IMR-90 (cell line): ENCODE data around the gene UNC93A. TPM values are rescaled to one million over a fixed set of nuclear protein-coding genes. Genes with fewer than 3 reads are reported as not detected.

ENCODE experiments used
- ATAC-seq: fragments of 200-7000 bp; cut with Tn5 transposase; 2 replicates; pipeline ENCODE4 v1.9.1; 2020; ENCODE audit warnings: low read depth, mild to moderate bottlenecking, moderate library complexity
- BruUV-seq: library from RNA; stranded (reverse); fragments of 400-500 nt; replicated peaks from 2 replicates; lab custom pipeline; 2021; lab: Mats Ljungman, UMichigan
- CTCF ChIA-PET: fragments of 300-600 bp; formaldehyde crosslinking; extraction: SDS; loops from one replicate; lab custom pipeline; 2021; ENCODE audit warnings: antibody characterized with exemption; lab: Yijun Ruan, JAX
- POLR2A ChIA-PET: fragments of 300-600 bp; sonication (Branson Sonifier 250); formaldehyde crosslinking; loops from one replicate; lab custom pipeline; 2022; ENCODE audit warnings: antibody characterized with exemption; ENCODE audit not compliant: unreplicated experiment; lab: Charles Lee
- DNase-seq: peaks from one replicate; pipeline ENCODE4 v3.0.0; 2013
- H2AFZ ChIP-seq: replicated peaks from 2 replicates; pipeline ENCODE3; 2013; ENCODE audit warnings: low read length, mild to moderate bottlenecking; ENCODE audit not compliant: poor library complexity
- H2AK5ac ChIP-seq: 2 replicates; pipeline ENCODE4 v1.6.1; 2013; ENCODE audit warnings: low read depth, low read length, inconsistent platforms
- H2AK9ac ChIP-seq: replicated peaks from 2 replicates; pipeline ENCODE3; 2013; ENCODE audit warnings: mild to moderate bottlenecking, low read depth, low read length, moderate library complexity; ENCODE audit not compliant: poor library complexity
- H2BK120ac ChIP-seq: 2 replicates; pipeline ENCODE4 v1.6.1; 2013; ENCODE audit warnings: low read depth, low read length, inconsistent platforms
- H2BK15ac ChIP-seq: 3 replicates; pipeline ENCODE4 v1.6.1; 2013; ENCODE audit warnings: low read depth, low read length, inconsistent platforms
- H2BK20ac ChIP-seq: 2 replicates; pipeline ENCODE4 v1.6.1; 2013; ENCODE audit warnings: low read depth, mild to moderate bottlenecking, inconsistent platforms, low read length, moderate library complexity
- H2BK5ac ChIP-seq: 2 replicates; pipeline ENCODE4 v1.6.1; 2013; ENCODE audit warnings: mild to moderate bottlenecking, low read depth, low read length, inconsistent platforms; ENCODE audit not compliant: poor library complexity, severe bottlenecking
- H3K14ac ChIP-seq: replicated peaks from 2 replicates; pipeline ENCODE4 v1.6.1; 2013; ENCODE audit warnings: low read depth, low read length, inconsistent platforms
- H3K18ac ChIP-seq: 2 replicates; pipeline ENCODE4 v1.6.1; 2013; ENCODE audit warnings: low read depth, low read length, control low read depth
- H3K23ac ChIP-seq: 2 replicates; pipeline ENCODE4 v1.6.1; 2013; ENCODE audit warnings: low read depth, low read length, inconsistent platforms
- H3K27ac ChIP-seq: 2 replicates; pipeline ENCODE4 v1.5.1; 2013; ENCODE audit warnings: mild to moderate bottlenecking, control low read depth, low read length; ENCODE audit not compliant: insufficient read depth
- H3K27me3 ChIP-seq: 2 replicates; pipeline ENCODE4 v1.6.1; 2013; ENCODE audit warnings: low read length; ENCODE audit not compliant: control insufficient read depth, insufficient read depth
- H3K36me3 ChIP-seq: 2 replicates; pipeline ENCODE4 v1.6.1; 2013; ENCODE audit warnings: low read length, mixed read lengths; ENCODE audit not compliant: control insufficient read depth, insufficient read depth
- H3K4ac ChIP-seq: 2 replicates; pipeline ENCODE4 v1.6.1; 2013; ENCODE audit warnings: low read depth, low read length, inconsistent platforms
- H3K4me1 ChIP-seq: 2 replicates; pipeline ENCODE4 v1.6.1; 2013; ENCODE audit warnings: low read length, mixed read lengths; ENCODE audit not compliant: control insufficient read depth, insufficient read depth
- H3K4me2 ChIP-seq: 2 replicates; pipeline ENCODE4 v1.6.1; 2013; ENCODE audit warnings: low read depth, mild to moderate bottlenecking, control low read depth, low read length, moderate library complexity
- H3K4me3 ChIP-seq: 2 replicates; pipeline ENCODE4 v1.5.1; 2013; ENCODE audit warnings: low read depth, mild to moderate bottlenecking, control low read depth, low read length, moderate library complexity; ENCODE audit not compliant: insufficient read depth
- H3K56ac ChIP-seq: 2 replicates; pipeline ENCODE4 v1.6.1; 2013; ENCODE audit warnings: low read length, inconsistent platforms; ENCODE audit not compliant: insufficient read depth; ENCODE audit errors: extremely low read depth
- H3K79me1 ChIP-seq, 2 experiments: 2 replicates each; pipeline ENCODE4 v1.6.1; 2013; ENCODE audit warnings: low read length in 2 of 2, inconsistent platforms in 1 of 2, low read depth in 1 of 2
- H3K9ac ChIP-seq: 2 replicates; pipeline ENCODE4 v1.6.1; 2013; ENCODE audit warnings: low read depth, low read length, control low read depth
- H3K9me1 ChIP-seq: 2 replicates; pipeline ENCODE4 v1.6.1; 2013; ENCODE audit warnings: low read length, inconsistent platforms; ENCODE audit not compliant: insufficient read depth
- H3K9me3 ChIP-seq: 2 replicates; pipeline ENCODE4 v1.6.1; 2013; ENCODE audit warnings: low read length; ENCODE audit not compliant: control insufficient read depth, insufficient read depth
- H4K20me1 ChIP-seq: 2 replicates; pipeline ENCODE4 v1.6.1; 2013; ENCODE audit warnings: low read length, inconsistent platforms; ENCODE audit not compliant: insufficient read depth
- H4K5ac ChIP-seq: 2 replicates; pipeline ENCODE4 v1.6.1; 2013; ENCODE audit warnings: mild to moderate bottlenecking, low read depth, low read length, control low read depth
- H4K8ac ChIP-seq, 2 experiments: 2 replicates each; pipeline ENCODE4 v1.6.1; 2013; ENCODE audit warnings: low read depth in 2 of 2, low read length in 2 of 2, control low read depth in 1 of 2, inconsistent platforms in 1 of 2
- H4K91ac ChIP-seq: 2 replicates; pipeline ENCODE4 v1.6.1; 2013; ENCODE audit warnings: low read depth, low read length, inconsistent platforms; ENCODE audit not compliant: insufficient read depth
- BHLHE40 ChIP-seq: fragments of 150-350 bp; IDR thresholded peaks from 2 replicates; pipeline ENCODE4 v1.6.1; 2016; ENCODE audit warnings: mild to moderate bottlenecking, low read depth, low read length
- CEBPB ChIP-seq: IDR thresholded peaks from 2 replicates; pipeline ENCODE4 v1.6.1; 2012; ENCODE audit warnings: low read depth, low read length, improper control_type of control experiment
- FOS ChIP-seq: fragments of 150-350 bp; IDR thresholded peaks from 2 replicates; pipeline ENCODE4 v1.6.1; 2016; ENCODE audit warnings: low read depth, low read length
- MAFK ChIP-seq: IDR thresholded peaks from 2 replicates; pipeline ENCODE4 v1.6.1; 2012; ENCODE audit warnings: low read depth, low read length, improper control_type of control experiment
- MAZ ChIP-seq: IDR thresholded peaks from 2 replicates; pipeline ENCODE4 v1.6.1; 2012; ENCODE audit warnings: low read depth, mild to moderate bottlenecking, low read length, improper control_type of control experiment, moderate library complexity, borderline replicate concordance
- MXI1 ChIP-seq: IDR thresholded peaks from 2 replicates; pipeline ENCODE4 v1.6.1; 2012; ENCODE audit warnings: low read depth, mild to moderate bottlenecking, low read length, moderate library complexity, borderline replicate concordance
- NFE2L2 ChIP-seq: fragments of 150-350 bp; IDR thresholded peaks from 2 replicates; pipeline ENCODE4 v1.6.1; 2016; ENCODE audit warnings: low read depth, mild to moderate bottlenecking, low read length
- POLR2A ChIP-seq: IDR thresholded peaks from 2 replicates; pipeline ENCODE4 v1.6.1; 2012; ENCODE audit warnings: mild to moderate bottlenecking, low read depth, low read length
- RCOR1 ChIP-seq: IDR thresholded peaks from 2 replicates; pipeline ENCODE4 v1.6.1; 2012; ENCODE audit warnings: mild to moderate bottlenecking, low read length, improper control_type of control experiment; ENCODE audit not compliant: insufficient replicate concordance
- WGBS, 2 experiments: methylation state at CpG; one replicate each; pipeline versions ENCODE4 v1.1.5 to v1.1.7; 2013; ENCODE audit warnings: missing lambda C conversion rate in 2 of 2; ENCODE audit not compliant: insufficient read length in 1 of 2; ENCODE audit errors: extremely low coverage in 2 of 2; 5-methylcytosine and 5-hydroxymethylcytosine counted together
- dilution Hi-C: fragments of 300-500 bp; cut with HindIII; formaldehyde crosslinking; loops from one replicate; pipeline ENCODE4 v1.14.3; 2018; ENCODE audit warnings: low sequenced_read_pairs; ENCODE audit not compliant: unreplicated experiment
- in situ Hi-C: fragments of 300-500 bp; cut with MboI; formaldehyde crosslinking; loops from 3 replicates; pipeline ENCODE4 v1.14.3; 2019; ENCODE audit warnings: low sequenced_read_pairs, inconsistent platforms, mixed read lengths
- intact Hi-C: fragments of 100-400 bp; cut with micrococcal nuclease; formaldehyde crosslinking; loops from 2 replicates; pipeline ENCODE4 v1.10.0; 2022
- polyA plus RNA-seq, 3 experiments: library from polyadenylated mRNA; depleted of rRNA; stranded (reverse); fragments of >200 nt; gene quantifications; 2 replicates each; pipeline ENCODE4 v1.2.3, GENCODE V29; 2012; ENCODE audit warnings: low replicate concordance in 1 of 3
- total RNA-seq: library from RNA; depleted of rRNA; stranded (reverse); fragments of >200 nt; gene quantifications from 2 replicates; pipeline ENCODE4 v1.2.3, GENCODE V29; 2012
- TF ChIP-seq, protein P1 (sequence below): fragments of 150-350 bp; IDR thresholded peaks from 2 replicates; pipeline ENCODE4 v1.6.1; 2017; ENCODE audit warnings: mild to moderate bottlenecking, antibody characterized with exemption, low read length, low read depth

UNC93A gene
- total and polyA plus RNA-seq, 2 of the 4 experiments (the other 2 are of a cell fraction), result not detected

DNA sequence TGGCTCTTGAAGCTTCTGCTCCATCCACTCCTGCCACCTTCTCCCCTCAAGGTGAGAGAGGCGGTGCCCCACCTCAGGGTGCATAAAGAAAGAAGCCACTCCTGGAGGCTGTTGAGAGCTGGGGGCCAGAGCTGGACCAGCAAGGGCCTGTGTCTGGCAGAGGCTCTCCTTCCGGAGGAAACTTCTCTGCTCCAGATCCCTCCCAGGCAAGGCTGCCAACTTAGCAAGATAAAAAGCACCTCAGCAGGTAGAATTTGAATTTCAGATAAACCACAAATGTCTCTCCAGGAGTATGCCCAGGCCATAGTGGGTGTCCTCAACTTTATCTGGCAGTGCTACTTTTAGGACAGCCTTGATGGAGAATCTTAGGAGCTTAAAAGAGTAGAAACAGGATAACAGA, 13.8 kb downstream of the UNC93A start:
- Histone ChIP-seq H4K20me1 (no peaks in the 10 kb centered on the region), H2BK20ac (no peak overlapping the region), H2BK15ac (no peak overlapping the region), H3K27me3 (no peaks in the 10 kb centered on the region), H3K9ac (no peak overlapping the region), H3K56ac (no peak overlapping the region), H3K23ac (no peak overlapping the region), H4K91ac (no peak overlapping the region), H2BK5ac (no peak overlapping the region), H3K27ac (no peak overlapping the region), H2AK5ac (no peak overlapping the region), H2BK120ac (no peak overlapping the region), H2AFZ (no peak overlapping the region), H3K79me1 (no peaks in the 10 kb centered on the region), H3K4me3 (no peak overlapping the region), H3K9me1 (no peaks in the 10 kb centered on the region), H4K8ac (no peak overlapping the region), H3K18ac (no peak overlapping the region), H3K9me3 (peaks cover 50% of the 10 kb centered on the region), H3K36me3 (no peaks in the 10 kb centered on the region), H2AK9ac (no peak overlapping the region), H4K5ac (no peak overlapping the region), H3K4me1 (no peaks in the 10 kb centered on the region), H3K4me2 (no peak overlapping the region), H3K14ac (no peak overlapping the region), H3K4ac (no peak overlapping the region)
- no peak for TF ChIP-seq CEBPB
- no peak for TF ChIP-seq MAFK
- no peak for TF ChIP-seq NFE2L2
- no peak for TF ChIP-seq FOS
- TF ChIP-seq MAZ, result no peak
- TF ChIP-seq MXI1, result no peak
- TF ChIP-seq POLR2A, result no peak
- TF ChIP-seq BHLHE40, result no peak
- TF ChIP-seq RCOR1, result no peak
- TF ChIP-seq, protein P1, sequence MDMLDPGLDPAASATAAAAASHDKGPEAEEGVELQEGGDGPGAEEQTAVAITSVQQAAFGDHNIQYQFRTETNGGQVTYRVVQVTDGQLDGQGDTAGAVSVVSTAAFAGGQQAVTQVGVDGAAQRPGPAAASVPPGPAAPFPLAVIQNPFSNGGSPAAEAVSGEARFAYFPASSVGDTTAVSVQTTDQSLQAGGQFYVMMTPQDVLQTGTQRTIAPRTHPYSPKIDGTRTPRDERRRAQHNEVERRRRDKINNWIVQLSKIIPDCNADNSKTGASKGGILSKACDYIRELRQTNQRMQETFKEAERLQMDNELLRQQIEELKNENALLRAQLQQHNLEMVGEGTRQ, result no peak
- no peak for ATAC-seq
- POLR2A ChIA-PET, result no interaction called here
- DNase-seq, result no peak
- dilution Hi-C loops, result no loop called here
- WGBS, 2 experiments, result no CpG with 5 or more reads among the region's 2 CpGs
- in situ Hi-C loops, result no loop called here
- no TSS peak for BruUV-seq
- intact Hi-C loops, result no loop called here
- CTCF ChIA-PET, result no interaction called here
